ENCODE data around the gene RELCH. TPM values are rescaled to one million over a fixed set of nuclear protein-coding genes. Genes with fewer than 3 reads are reported as not detected.

Gene RELCH
- total RNA-seq, 3 donors from 2014 or later: 39.0 to 60.2 (median 51.2) TPM

GRCh38 chr18:62331581-62332356 lies 144.7 kb downstream of the RELCH start:
- ATAC-seq (no peak), DNase-seq (peak in 1 of 3 donors; percentile 50)
- Histone ChIP-seq H3K4me1 (ENCODE audit: low read depth) (peaks cover 32% of the 10 kb centered on the region), H3K36me3 (ENCODE audit: low read depth) (no peaks in the 10 kb centered on the region), H3K4me3 (no peak overlapping the region), H3K9me3 (no peaks in the 10 kb centered on the region)
- TF ChIP-seq, protein P1, sequence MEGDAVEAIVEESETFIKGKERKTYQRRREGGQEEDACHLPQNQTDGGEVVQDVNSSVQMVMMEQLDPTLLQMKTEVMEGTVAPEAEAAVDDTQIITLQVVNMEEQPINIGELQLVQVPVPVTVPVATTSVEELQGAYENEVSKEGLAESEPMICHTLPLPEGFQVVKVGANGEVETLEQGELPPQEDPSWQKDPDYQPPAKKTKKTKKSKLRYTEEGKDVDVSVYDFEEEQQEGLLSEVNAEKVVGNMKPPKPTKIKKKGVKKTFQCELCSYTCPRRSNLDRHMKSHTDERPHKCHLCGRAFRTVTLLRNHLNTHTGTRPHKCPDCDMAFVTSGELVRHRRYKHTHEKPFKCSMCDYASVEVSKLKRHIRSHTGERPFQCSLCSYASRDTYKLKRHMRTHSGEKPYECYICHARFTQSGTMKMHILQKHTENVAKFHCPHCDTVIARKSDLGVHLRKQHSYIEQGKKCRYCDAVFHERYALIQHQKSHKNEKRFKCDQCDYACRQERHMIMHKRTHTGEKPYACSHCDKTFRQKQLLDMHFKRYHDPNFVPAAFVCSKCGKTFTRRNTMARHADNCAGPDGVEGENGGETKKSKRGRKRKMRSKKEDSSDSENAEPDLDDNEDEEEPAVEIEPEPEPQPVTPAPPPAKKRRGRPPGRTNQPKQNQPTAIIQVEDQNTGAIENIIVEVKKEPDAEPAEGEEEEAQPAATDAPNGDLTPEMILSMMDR (IDR thresholded peaks at IDR 0.05): no peak
- intact Hi-C loops (cut with DNase I, micrococcal nuclease): no loop called here

- H3K4me3 ChIP-seq: no peak overlapping the region
- no peak for ATAC-seq
- no peaks in the 10 kb centered on the region for H3K9me3 ChIP-seq
- peaks cover 32% of the 10 kb centered on the region for H3K4me1 ChIP-seq (ENCODE audit: low read depth)
- TF ChIP-seq, protein P1 (IDR thresholded peaks at IDR 0.05): no peak
- no peaks in the 10 kb centered on the region for H3K36me3 ChIP-seq (ENCODE audit: low read depth)
- DNase-seq: no peak
- intact Hi-C loops (cut with DNase I, micrococcal nuclease): no loop called here
Measured at GRCh38 chr18:62332431-62332830, 145.4 kb downstream of the RELCH start.

DNA sequence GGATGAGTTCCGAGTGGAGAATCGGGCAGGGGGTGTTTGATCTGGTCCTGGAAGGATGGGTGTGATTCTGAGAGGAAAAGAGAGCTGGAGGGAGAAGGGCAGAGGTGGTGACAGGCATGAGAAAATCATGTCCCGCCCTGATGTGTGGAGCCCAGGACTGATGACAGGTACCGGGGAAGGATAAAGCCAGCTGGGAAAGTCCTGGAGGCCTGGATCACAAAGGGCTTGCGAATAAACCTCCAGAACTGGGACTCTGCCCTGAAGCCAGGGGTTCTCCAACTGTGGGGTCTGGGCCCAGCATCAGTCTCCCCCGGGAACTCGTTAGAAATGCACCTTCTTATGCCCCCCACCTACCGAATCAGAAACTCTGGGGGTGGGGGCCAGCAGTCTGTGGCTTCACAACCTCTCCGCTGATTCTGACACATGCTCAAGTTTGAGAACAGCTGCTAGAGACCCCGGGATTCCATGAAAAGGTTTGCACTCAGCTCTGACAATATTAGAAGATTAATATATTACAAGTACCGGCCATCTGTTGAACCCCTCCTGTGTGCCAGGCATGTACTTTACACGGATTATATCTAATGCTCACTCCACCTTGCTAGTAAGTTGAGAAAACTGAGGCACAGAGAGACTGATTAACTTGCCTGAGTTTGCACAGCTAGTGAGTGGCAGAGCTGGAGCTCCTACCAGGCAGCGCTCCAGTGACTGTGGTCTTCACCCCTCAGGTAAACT lies 146.1 kb downstream of the RELCH start:
- no peak for DNase-seq
- no peaks in the 10 kb centered on the region for H3K36me3 ChIP-seq (ENCODE audit: low read depth)
- intact Hi-C loops (cut with DNase I, micrococcal nuclease): no loop called here
- no peak for ATAC-seq
- no peaks in the 10 kb centered on the region for H3K9me3 ChIP-seq
- peaks cover 30% of the 10 kb centered on the region for H3K4me1 ChIP-seq (ENCODE audit: low read depth)
- no peak overlapping the region for H3K4me3 ChIP-seq
- TF ChIP-seq, protein P1 (IDR thresholded peaks at IDR 0.05): no peak

DNA sequence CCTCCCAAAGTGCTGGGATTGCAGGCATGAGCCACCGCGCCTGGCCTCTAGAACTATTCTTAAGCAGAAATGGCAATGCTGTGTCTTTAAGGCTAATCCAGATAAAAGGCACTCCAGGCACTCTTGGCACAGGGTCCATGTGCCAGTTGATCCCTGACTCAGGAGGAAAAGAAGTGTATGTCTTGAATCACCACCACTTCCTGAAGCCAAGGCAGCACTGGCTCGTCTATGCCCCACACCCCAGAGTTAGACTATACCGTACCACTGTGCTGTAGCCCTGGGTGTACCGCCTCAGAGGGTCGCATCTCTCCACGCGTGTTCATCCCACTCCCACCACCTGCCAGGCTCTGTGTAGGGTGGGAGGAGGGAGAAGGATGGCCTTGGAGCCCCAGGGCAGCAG lies 147.1 kb downstream of the RELCH start:
- TF ChIP-seq, protein P1 (IDR thresholded peaks at IDR 0.05): no peak
- DNase-seq: peak in 1 of 3 donors; percentile 53
- no peaks in the 10 kb centered on the region for H3K9me3 ChIP-seq
- no peaks in the 10 kb centered on the region for H3K36me3 ChIP-seq (ENCODE audit: low read depth)
- no peak overlapping the region for H3K4me3 ChIP-seq
- peak; percentile 80 for ATAC-seq
- H3K4me1 ChIP-seq (ENCODE audit: low read depth): peaks cover 27% of the 10 kb centered on the region
- intact Hi-C loops (cut with DNase I, micrococcal nuclease): no loop called here

GRCh38 chr18:62335494-62335893 lies 148.4 kb downstream of the RELCH start:
- ATAC-seq: no peak
- intact Hi-C loops (cut with DNase I, micrococcal nuclease): no loop called here
- Histone ChIP-seq H3K4me3 (no peak overlapping the region), H3K9me3 (no peaks in the 10 kb centered on the region), H3K4me1 (ENCODE audit: low read depth) (peaks cover 24% of the 10 kb centered on the region), H3K36me3 (ENCODE audit: low read depth) (no peaks in the 10 kb centered on the region)
- TF ChIP-seq, protein P1 (IDR thresholded peaks at IDR 0.05): no peak
- DNase-seq: no peak

Measured in mucosa of descending colon (tissue), 3 donors.